ENCODE results near the gene IFITM10.

Gene IFITM10

GRCh38 chr11:1752907-1753228 lies 2.5 kb upstream of the IFITM10 start:
- TF ChIP-seq CTCF (conservative IDR thresholded peaks at IDR 0.05; ENCODE audit: low read length): no peak
- H3K4me3 ChIP-seq (ENCODE audit: low read length): no peak overlapping the region
- no peak for DNase-seq (ENCODE audit: low read depth)

GRCh38 chr11:1751999-1752906 lies 1.9 kb upstream of the IFITM10 start:
- no peak overlapping the region for H3K4me3 ChIP-seq (ENCODE audit: low read length)
- DNase-seq (ENCODE audit: low read depth): no peak
- TF ChIP-seq CTCF (conservative IDR thresholded peaks at IDR 0.05; ENCODE audit: low read length): no peak

GRCh38 chr11:1751531-1751921 lies 1.1 kb upstream of the IFITM10 start:
- no peak overlapping the region for H3K4me3 ChIP-seq (ENCODE audit: low read length)
- no peak for TF ChIP-seq CTCF (conservative IDR thresholded peaks at IDR 0.05; ENCODE audit: low read length)
- DNase-seq (ENCODE audit: low read depth): no peak

- H3K4me3 ChIP-seq (ENCODE audit: low read length): no peak overlapping the region
- TF ChIP-seq CTCF (conservative IDR thresholded peaks at IDR 0.05; ENCODE audit: low read length): no peak
- no peak for DNase-seq (ENCODE audit: low read depth)
Observed at GRCh38 chr11:1750840-1751530, 590 bp upstream of the IFITM10 start.

GRCh38 chr11:1749395-1750351 lies 722 bp downstream of the IFITM10 start:
- H3K4me3 ChIP-seq (ENCODE audit: low read length): peak overlapping the region; percentile 28
- DNase-seq (ENCODE audit: low read depth): peak; percentile 87
- TF ChIP-seq CTCF (conservative IDR thresholded peaks at IDR 0.05; ENCODE audit: low read length): no peak

GRCh38 chr11:1748636-1749394 lies 1.6 kb downstream of the IFITM10 start:
- no peak for DNase-seq (ENCODE audit: low read depth)
- H3K4me3 ChIP-seq (ENCODE audit: low read length): peak overlapping the region; percentile 46
- TF ChIP-seq CTCF (conservative IDR thresholded peaks at IDR 0.05; ENCODE audit: low read length): no peak
